IMR-90 (cell line): ENCODE data around the gene CYFIP1. TPM values are rescaled to one million over a fixed set of nuclear protein-coding genes. Genes with fewer than 3 reads are reported as not detected.
A peak's percentile ranks its signal among the peaks of the same experiment; 100 is the strongest.

Source experiments
- ATAC-seq: fragments of 200-7000 bp; cut with Tn5 transposase; 2 replicates; pipeline ENCODE4 v1.9.1; 2020; ENCODE audit warnings: low read depth, mild to moderate bottlenecking, moderate library complexity
- BruUV-seq: library from RNA; stranded (reverse); fragments of 400-500 nt; replicated peaks from 2 replicates; lab custom pipeline; 2021; lab: Mats Ljungman, UMichigan
- CTCF ChIA-PET: fragments of 300-600 bp; formaldehyde crosslinking; extraction: SDS; loops from one replicate; lab custom pipeline; 2021; ENCODE audit warnings: antibody characterized with exemption; lab: Yijun Ruan, JAX
- POLR2A ChIA-PET: fragments of 300-600 bp; sonication (Branson Sonifier 250); formaldehyde crosslinking; loops from one replicate; lab custom pipeline; 2022; ENCODE audit warnings: antibody characterized with exemption; ENCODE audit not compliant: unreplicated experiment; lab: Charles Lee
- DNase-seq: peaks from one replicate; pipeline ENCODE4 v3.0.0; 2013
- H2AFZ ChIP-seq: replicated peaks from 2 replicates; pipeline ENCODE3; 2013; ENCODE audit warnings: low read length, mild to moderate bottlenecking; ENCODE audit not compliant: poor library complexity
- H2AK5ac ChIP-seq: 2 replicates; pipeline ENCODE4 v1.6.1; 2013; ENCODE audit warnings: low read depth, low read length, inconsistent platforms
- H2AK9ac ChIP-seq: replicated peaks from 2 replicates; pipeline ENCODE3; 2013; ENCODE audit warnings: mild to moderate bottlenecking, low read depth, low read length, moderate library complexity; ENCODE audit not compliant: poor library complexity
- H2BK120ac ChIP-seq: 2 replicates; pipeline ENCODE4 v1.6.1; 2013; ENCODE audit warnings: low read depth, low read length, inconsistent platforms
- H2BK15ac ChIP-seq: 3 replicates; pipeline ENCODE4 v1.6.1; 2013; ENCODE audit warnings: low read depth, low read length, inconsistent platforms
- H2BK20ac ChIP-seq: 2 replicates; pipeline ENCODE4 v1.6.1; 2013; ENCODE audit warnings: low read depth, mild to moderate bottlenecking, inconsistent platforms, low read length, moderate library complexity
- H2BK5ac ChIP-seq: 2 replicates; pipeline ENCODE4 v1.6.1; 2013; ENCODE audit warnings: mild to moderate bottlenecking, low read depth, low read length, inconsistent platforms; ENCODE audit not compliant: poor library complexity, severe bottlenecking
- H3K14ac ChIP-seq: replicated peaks from 2 replicates; pipeline ENCODE4 v1.6.1; 2013; ENCODE audit warnings: low read depth, low read length, inconsistent platforms
- H3K18ac ChIP-seq: 2 replicates; pipeline ENCODE4 v1.6.1; 2013; ENCODE audit warnings: low read depth, low read length, control low read depth
- H3K23ac ChIP-seq: 2 replicates; pipeline ENCODE4 v1.6.1; 2013; ENCODE audit warnings: low read depth, low read length, inconsistent platforms
- H3K27ac ChIP-seq: 2 replicates; pipeline ENCODE4 v1.5.1; 2013; ENCODE audit warnings: mild to moderate bottlenecking, control low read depth, low read length; ENCODE audit not compliant: insufficient read depth
- H3K27me3 ChIP-seq: 2 replicates; pipeline ENCODE4 v1.6.1; 2013; ENCODE audit warnings: low read length; ENCODE audit not compliant: control insufficient read depth, insufficient read depth
- H3K36me3 ChIP-seq: 2 replicates; pipeline ENCODE4 v1.6.1; 2013; ENCODE audit warnings: low read length, mixed read lengths; ENCODE audit not compliant: control insufficient read depth, insufficient read depth
- H3K4ac ChIP-seq: 2 replicates; pipeline ENCODE4 v1.6.1; 2013; ENCODE audit warnings: low read depth, low read length, inconsistent platforms
- H3K4me1 ChIP-seq: 2 replicates; pipeline ENCODE4 v1.6.1; 2013; ENCODE audit warnings: low read length, mixed read lengths; ENCODE audit not compliant: control insufficient read depth, insufficient read depth
- H3K4me2 ChIP-seq: 2 replicates; pipeline ENCODE4 v1.6.1; 2013; ENCODE audit warnings: low read depth, mild to moderate bottlenecking, control low read depth, low read length, moderate library complexity
- H3K4me3 ChIP-seq: 2 replicates; pipeline ENCODE4 v1.5.1; 2013; ENCODE audit warnings: low read depth, mild to moderate bottlenecking, control low read depth, low read length, moderate library complexity; ENCODE audit not compliant: insufficient read depth
- H3K56ac ChIP-seq: 2 replicates; pipeline ENCODE4 v1.6.1; 2013; ENCODE audit warnings: low read length, inconsistent platforms; ENCODE audit not compliant: insufficient read depth; ENCODE audit errors: extremely low read depth
- H3K79me1 ChIP-seq, 2 experiments: 2 replicates each; pipeline ENCODE4 v1.6.1; 2013; ENCODE audit warnings: low read length in 2 of 2, inconsistent platforms in 1 of 2, low read depth in 1 of 2
- H3K9ac ChIP-seq: 2 replicates; pipeline ENCODE4 v1.6.1; 2013; ENCODE audit warnings: low read depth, low read length, control low read depth
- H3K9me1 ChIP-seq: 2 replicates; pipeline ENCODE4 v1.6.1; 2013; ENCODE audit warnings: low read length, inconsistent platforms; ENCODE audit not compliant: insufficient read depth
- H3K9me3 ChIP-seq: 2 replicates; pipeline ENCODE4 v1.6.1; 2013; ENCODE audit warnings: low read length; ENCODE audit not compliant: control insufficient read depth, insufficient read depth
- H4K20me1 ChIP-seq: 2 replicates; pipeline ENCODE4 v1.6.1; 2013; ENCODE audit warnings: low read length, inconsistent platforms; ENCODE audit not compliant: insufficient read depth
- H4K5ac ChIP-seq: 2 replicates; pipeline ENCODE4 v1.6.1; 2013; ENCODE audit warnings: mild to moderate bottlenecking, low read depth, low read length, control low read depth
- H4K8ac ChIP-seq, 2 experiments: 2 replicates each; pipeline ENCODE4 v1.6.1; 2013; ENCODE audit warnings: low read depth in 2 of 2, low read length in 2 of 2, control low read depth in 1 of 2, inconsistent platforms in 1 of 2
- H4K91ac ChIP-seq: 2 replicates; pipeline ENCODE4 v1.6.1; 2013; ENCODE audit warnings: low read depth, low read length, inconsistent platforms; ENCODE audit not compliant: insufficient read depth
- CHD1 ChIP-seq: IDR thresholded peaks from 2 replicates; pipeline ENCODE4 v1.6.1; 2012; ENCODE audit warnings: low read depth, low read length, improper control_type of control experiment
- MAFK ChIP-seq: IDR thresholded peaks from 2 replicates; pipeline ENCODE4 v1.6.1; 2012; ENCODE audit warnings: low read depth, low read length, improper control_type of control experiment
- MAZ ChIP-seq: IDR thresholded peaks from 2 replicates; pipeline ENCODE4 v1.6.1; 2012; ENCODE audit warnings: low read depth, mild to moderate bottlenecking, low read length, improper control_type of control experiment, moderate library complexity, borderline replicate concordance
- SMC3 ChIP-seq: fragments of 150-350 bp; IDR thresholded peaks from 2 replicates; pipeline ENCODE4 v1.6.1; 2016; ENCODE audit warnings: low read depth, mild to moderate bottlenecking, antibody characterized with exemption, low read length, moderate library complexity
- WGBS, 2 experiments: methylation state at CpG; one replicate each; pipeline versions ENCODE4 v1.1.5 to v1.1.7; 2013; ENCODE audit warnings: missing lambda C conversion rate in 2 of 2; ENCODE audit not compliant: insufficient read length in 1 of 2; ENCODE audit errors: extremely low coverage in 2 of 2; 5-methylcytosine and 5-hydroxymethylcytosine counted together
- dilution Hi-C: fragments of 300-500 bp; cut with HindIII; formaldehyde crosslinking; loops from one replicate; pipeline ENCODE4 v1.14.3; 2018; ENCODE audit warnings: low sequenced_read_pairs; ENCODE audit not compliant: unreplicated experiment
- in situ Hi-C: fragments of 300-500 bp; cut with MboI; formaldehyde crosslinking; loops from 3 replicates; pipeline ENCODE4 v1.14.3; 2019; ENCODE audit warnings: low sequenced_read_pairs, inconsistent platforms, mixed read lengths
- intact Hi-C: fragments of 100-400 bp; cut with micrococcal nuclease; formaldehyde crosslinking; loops from 2 replicates; pipeline ENCODE4 v1.10.0; 2022
- polyA plus RNA-seq, 3 experiments: library from polyadenylated mRNA; depleted of rRNA; stranded (reverse); fragments of >200 nt; gene quantifications; 2 replicates each; pipeline ENCODE4 v1.2.3, GENCODE V29; 2012; ENCODE audit warnings: low replicate concordance in 1 of 3
- total RNA-seq: library from RNA; depleted of rRNA; stranded (reverse); fragments of >200 nt; gene quantifications from 2 replicates; pipeline ENCODE4 v1.2.3, GENCODE V29; 2012

Gene CYFIP1
- total and polyA plus RNA-seq, 2 of the 4 experiments (the other 2 are of a cell fraction): 58.4 to 163 TPM

GRCh38 chr15:22952796-22953579, 27.2 kb downstream of the CYFIP1 start:
- no TSS peak for BruUV-seq
- H2BK5ac ChIP-seq: no peak overlapping the region
- ChIA-PET CTCF (interaction anchor here (0.6 kb wide), 1 partner anchor 23 kb away, joined by 6 read pairs; no protein-coding TSS in a partner anchor), POLR2A (no interaction called here)
- H2AFZ ChIP-seq: no peak overlapping the region
- no peak overlapping the region for H3K18ac ChIP-seq
- WGBS, 2 experiments: 48% methylated on average over 19 of the region's 21 CpGs; no CpG with 5 or more reads in 1 of the 2 experiments
- no peaks in the 10 kb centered on the region for H3K27me3 ChIP-seq
- no peak overlapping the region for H4K5ac ChIP-seq
- H2BK120ac ChIP-seq: no peak overlapping the region
- dilution Hi-C loops: no loop called here
- intact Hi-C loops: no loop called here
- H3K4me1 ChIP-seq: peaks cover 22% of the 10 kb centered on the region
- no peak overlapping the region for H3K56ac ChIP-seq
- H4K20me1 ChIP-seq: peaks cover 82% of the 10 kb centered on the region
- no peak overlapping the region for H2BK15ac ChIP-seq
- in situ Hi-C loops: no loop called here
- no peaks in the 10 kb centered on the region for H3K9me3 ChIP-seq
- H3K4me3 ChIP-seq: no peak overlapping the region
- H4K8ac ChIP-seq: peak overlapping the region in 1 of 2 experiments; percentile 21; a peak in 1 of 4 replicates
- TF ChIP-seq CHD1: no peak
- TF ChIP-seq MAFK: peak; percentile 22; the same call in 1 of the 2 replicates
- TF ChIP-seq MAZ: no peak
- TF ChIP-seq SMC3: no peak
- H3K23ac ChIP-seq: no peak overlapping the region
- no peak overlapping the region for H3K9ac ChIP-seq
- H3K14ac ChIP-seq: no peak overlapping the region
- no peaks in the 10 kb centered on the region; the same call in 1 of the 2 replicates for H3K36me3 ChIP-seq
- H2AK5ac ChIP-seq: no peak overlapping the region
- no peak for ATAC-seq
- H4K91ac ChIP-seq: no peak overlapping the region
- H2AK9ac ChIP-seq: no peak overlapping the region
- H3K27ac ChIP-seq: no peak overlapping the region
- no peak overlapping the region; the same call in 1 of the 2 replicates for H3K4me2 ChIP-seq
- H3K9me1 ChIP-seq: peaks cover 11% of the 10 kb centered on the region; the same call in 1 of the 2 replicates
- DNase-seq: no peak
- no peak overlapping the region for H2BK20ac ChIP-seq
- H3K4ac ChIP-seq: no peak overlapping the region
- peaks cover 15 to 76% of the 10 kb centered on the region in 2 experiments for H3K79me1 ChIP-seq
